Fibroblast of lung (primary cell): Measurements from ENCODE around the gene C8G.

ENCODE experiments used
- CTCF ChIP-seq, 2 donors: IDR thresholded peaks in 1 of 2; conservative IDR thresholded peaks in 1 of 2; 1 replicate in 1 of 2; 2 replicates in 1 of 2; pipeline ENCODE4 v1.5.1; 2011 to 2012; ENCODE audit warnings: low read length in 2 of 2, control low read depth in 1 of 2, inconsistent platforms in 1 of 2, low read depth in 1 of 2, mild to moderate bottlenecking in 1 of 2
- EZH2 ChIP-seq: IDR thresholded peaks from 2 replicates; pipeline ENCODE4 v1.5.1; 2012; ENCODE audit warnings: low read length, control low read depth, mild to moderate bottlenecking; ENCODE audit errors: missing control alignments

GRCh38 chr9:136978865-136979544, 34.0 kb downstream of the C8G start:
- TF ChIP-seq CTCF (conservative IDR thresholded peaks at IDR 0.05 in 1 of 2, IDR thresholded peaks at IDR 0.05 in 1 of 2; ENCODE audit: low read depth in 1 of 2, low read length in 2 of 2) = no peak
- TF ChIP-seq EZH2 = no peak
